GM18502 (cell line): ENCODE data around the gene PARVG.

Experiments
- ATAC-seq: cut with Tn5 transposase; IDR thresholded peaks from one replicate; pipeline ENCODE4 v1.9.1; 2021; ENCODE audit warnings: mild to moderate bottlenecking; ENCODE audit not compliant: unreplicated experiment, poor library complexity

The PARVG gene

DNA sequence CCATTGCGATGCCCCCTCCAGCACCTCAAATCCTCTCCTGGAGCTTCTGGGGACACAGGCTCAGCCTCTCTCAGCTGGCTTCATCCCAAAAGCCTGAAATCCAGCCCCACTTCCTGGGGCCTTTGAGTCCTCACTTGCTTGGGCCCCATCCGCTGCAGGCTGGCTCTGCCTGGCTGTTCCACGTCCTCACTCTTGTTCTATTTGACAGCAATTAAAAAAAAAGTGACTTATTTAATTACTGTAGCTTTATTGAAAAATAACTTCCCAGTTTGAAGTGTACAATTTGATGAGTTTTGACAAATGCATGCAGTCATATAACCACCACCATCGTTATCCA, 27.2 kb downstream of the PARVG start:
- ATAC-seq: no peak

DNA sequence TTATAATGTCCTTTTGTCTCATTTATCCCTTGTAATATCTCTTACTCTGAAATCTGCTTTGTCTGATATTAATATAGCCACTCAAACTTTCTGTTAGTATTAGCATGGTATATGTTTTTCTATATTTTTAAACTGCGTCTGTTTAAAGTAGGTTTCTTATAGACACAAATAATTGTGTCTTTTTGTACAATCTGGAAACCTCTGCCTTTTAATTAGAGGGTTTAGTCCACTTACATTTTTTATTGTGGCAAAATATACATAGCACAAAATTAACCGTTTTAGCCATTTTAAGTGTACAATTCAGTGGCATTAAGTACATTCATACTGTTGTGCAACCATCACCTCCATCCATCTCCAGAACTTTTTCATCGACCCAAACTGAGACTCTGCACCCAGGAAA, 28.6 kb downstream of the PARVG start:
- ATAC-seq: no peak

DNA sequence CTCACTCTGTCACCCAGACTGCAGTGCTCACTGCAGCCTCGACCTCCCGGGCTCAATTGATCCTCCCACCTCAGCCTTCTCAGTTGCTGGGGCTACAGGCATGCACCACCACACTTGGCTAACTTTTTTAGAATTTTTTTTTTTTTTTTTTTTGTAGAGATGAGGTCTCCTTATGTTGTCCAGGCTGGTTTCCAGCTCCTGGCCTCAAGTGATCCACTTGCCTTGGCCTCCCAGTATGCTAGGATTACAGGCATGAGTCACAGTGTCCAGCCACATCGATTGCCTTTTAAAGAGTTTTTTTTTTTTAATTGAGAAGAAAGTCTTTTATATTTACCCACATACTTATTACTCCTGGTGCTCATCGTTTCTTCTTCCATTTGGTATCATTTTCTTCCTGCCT, 30.0 kb downstream of the PARVG start:
- no peak for ATAC-seq

DNA sequence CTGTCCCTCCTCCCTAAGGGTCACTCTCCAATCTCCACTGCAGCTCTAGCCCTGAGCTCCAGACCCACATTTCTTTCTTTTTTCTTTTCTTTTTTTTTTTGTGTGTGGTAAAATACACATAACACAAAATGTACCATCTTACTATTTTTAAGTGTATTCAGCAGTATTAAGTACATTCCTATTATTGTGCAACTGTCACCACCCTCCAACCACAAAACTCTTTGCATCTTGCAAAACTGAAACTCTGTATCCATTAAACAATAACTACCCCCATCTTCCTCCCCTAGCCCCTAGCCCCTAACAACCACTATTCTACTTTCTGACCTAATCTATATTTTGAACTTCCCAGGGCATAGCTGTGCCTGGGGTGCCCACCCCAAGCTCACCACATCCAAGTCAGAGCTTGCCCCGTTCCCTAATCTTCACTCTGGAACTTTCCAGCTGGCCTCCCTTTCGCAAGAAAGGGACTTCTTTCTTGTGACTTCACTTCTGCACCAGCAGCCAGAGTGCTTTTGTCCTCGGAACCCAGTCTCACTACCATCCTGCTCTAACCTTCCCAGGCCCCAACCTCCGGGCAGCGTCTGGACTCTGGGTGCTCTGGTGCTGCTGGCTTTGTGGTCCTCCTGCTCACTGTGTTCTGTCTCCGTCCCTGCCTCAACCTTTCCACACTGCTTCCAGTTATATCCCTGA, 30.7 kb downstream of the PARVG start:
- ATAC-seq: no peak

DNA sequence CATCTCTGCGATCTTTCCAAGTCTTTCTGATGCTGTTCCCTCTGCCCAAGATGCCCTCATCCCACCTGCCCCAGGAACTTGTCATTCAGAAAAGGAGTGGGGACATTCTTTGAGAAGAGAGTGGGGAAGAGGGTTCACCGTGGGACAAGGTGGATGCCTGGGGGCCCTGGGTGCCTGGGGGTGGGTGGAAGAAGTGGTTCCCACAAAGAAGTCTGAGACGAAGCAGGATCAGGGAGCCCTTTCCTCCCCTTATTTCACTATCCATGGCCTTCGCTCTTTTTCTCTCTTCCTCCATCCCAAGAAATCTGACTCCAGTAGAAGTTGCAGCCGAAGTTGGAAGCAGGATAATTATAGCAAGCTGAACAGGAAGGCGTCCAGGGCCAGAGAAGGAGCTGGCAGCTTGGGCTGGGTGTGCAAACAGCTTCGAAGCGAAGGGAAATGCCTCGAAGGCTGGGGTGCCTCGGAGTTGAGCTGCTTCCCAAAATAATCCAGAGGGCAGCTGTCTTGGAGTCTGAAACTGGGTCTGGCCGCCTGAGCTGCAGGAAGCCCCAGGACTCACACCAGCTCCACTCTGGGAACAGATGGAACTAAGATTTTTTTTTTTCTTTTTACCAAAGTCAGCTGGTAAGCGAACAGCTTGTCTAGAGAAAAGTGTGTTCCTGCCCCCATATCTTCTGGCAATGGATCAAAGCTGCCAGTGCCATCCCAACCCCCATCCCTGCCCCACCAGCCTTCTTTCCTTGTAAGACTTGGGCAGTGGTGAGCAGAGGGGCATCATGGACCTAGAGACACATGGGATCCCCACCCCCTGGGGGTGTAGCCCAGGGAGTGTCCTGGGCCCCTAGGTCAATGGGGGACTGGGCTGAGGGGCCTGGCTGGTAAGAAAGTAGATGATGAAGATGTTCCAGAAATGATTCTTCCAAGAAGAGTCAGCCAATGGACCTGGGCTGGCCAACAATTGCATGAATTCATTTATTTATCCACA, 31.5 kb downstream of the PARVG start:
- no peak for ATAC-seq

DNA sequence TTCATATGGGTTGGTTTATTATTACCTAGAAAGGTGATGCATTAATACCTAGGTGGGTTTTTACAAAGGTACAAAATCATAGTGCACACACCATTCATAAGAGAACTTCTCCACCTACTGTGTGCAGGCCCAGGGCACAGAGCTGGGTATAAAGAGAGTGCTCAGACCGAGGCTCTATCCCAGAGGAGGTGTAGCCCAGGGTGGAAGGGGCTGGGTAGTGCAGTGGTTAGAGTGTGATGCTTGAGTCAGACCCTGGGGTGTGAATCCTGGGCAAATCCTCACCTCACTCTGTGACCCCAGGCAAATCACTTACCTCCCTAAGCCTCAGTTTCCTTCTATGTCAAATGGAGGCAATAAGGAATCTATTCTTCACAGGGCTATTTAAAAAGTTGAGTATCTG, 32.2 kb downstream of the PARVG start:
- ATAC-seq: no peak

DNA sequence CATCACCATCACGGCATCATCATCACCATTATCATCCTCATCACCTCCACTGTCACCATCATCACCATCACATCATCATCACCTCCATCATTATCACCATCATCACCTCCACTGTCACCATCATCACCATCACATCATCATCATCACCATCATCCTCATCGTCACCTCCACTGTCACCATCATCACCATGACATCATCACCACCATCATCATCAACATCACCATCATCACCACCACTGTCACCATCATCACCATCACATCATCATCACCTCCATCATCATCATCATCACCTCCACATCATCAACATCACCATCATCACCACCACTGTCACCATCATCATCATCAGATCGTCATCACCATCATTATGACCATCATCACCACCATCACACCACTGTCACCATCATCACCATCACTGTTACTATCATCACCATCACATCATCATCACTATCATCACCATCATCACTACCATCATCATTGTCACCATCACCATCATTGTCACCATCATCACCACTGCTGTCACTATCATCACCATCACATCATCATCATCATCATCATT, 32.8 kb downstream of the PARVG start:
- no peak for ATAC-seq

DNA sequence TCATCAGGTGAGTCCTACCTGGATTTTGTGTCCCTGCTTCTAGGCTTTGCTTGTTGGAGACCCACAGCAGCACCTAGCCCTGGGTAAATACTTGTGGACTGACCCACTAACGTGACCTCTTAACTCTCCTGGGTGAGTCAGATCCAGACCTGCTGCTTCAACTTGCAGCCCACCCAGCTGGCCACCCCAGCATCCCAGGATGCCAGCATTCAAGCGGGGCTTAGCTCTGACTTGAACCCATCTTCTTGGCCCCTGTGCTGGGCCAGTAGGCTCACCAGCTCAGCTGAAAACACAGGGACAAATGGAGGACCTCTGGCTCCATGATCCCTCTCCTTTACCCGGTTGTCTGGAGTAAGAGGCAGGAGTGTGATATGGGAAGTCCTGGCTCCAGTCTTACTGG, 33.5 kb downstream of the PARVG start:
- ATAC-seq: no peak

DNA sequence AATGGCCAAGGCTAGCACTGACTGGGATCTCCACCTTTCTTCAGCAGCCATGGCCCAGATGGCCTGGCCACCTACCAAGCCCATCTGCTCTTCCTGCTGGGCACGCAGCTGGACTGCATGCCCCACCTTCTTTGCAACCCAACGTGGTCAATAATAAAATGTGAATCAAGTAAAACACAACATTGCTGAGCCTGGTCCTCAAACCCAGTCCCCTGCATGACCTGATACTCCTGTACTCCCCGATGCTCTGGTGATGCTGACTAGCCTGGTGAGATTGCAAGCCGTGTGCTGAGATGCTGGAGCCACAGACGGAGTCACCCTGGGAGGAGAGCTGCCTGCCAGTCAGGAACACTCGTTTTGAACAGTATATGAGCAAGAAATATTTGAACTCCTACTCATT, 34.0 kb downstream of the PARVG start:
- no peak for ATAC-seq

DNA sequence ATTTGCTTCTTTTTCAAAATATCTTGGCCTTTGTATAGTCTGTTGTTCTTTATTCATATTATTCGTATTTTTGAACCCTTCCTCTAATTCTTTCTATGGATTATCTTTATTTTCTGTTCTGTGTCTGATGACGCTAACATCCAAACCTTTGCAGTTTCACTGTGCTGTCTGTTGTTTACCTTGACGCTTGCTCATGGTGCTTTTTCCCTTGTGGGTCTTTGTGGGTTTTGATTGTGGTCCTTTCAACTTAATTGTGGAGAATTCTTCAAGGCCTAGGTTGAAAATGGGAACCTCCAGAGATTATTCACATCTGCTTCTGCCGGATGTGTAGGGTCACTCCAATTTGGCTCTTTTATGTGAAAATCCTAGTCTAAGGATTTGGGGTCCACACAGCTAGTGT, 34.6 kb downstream of the PARVG start:
- ATAC-seq: no peak

DNA sequence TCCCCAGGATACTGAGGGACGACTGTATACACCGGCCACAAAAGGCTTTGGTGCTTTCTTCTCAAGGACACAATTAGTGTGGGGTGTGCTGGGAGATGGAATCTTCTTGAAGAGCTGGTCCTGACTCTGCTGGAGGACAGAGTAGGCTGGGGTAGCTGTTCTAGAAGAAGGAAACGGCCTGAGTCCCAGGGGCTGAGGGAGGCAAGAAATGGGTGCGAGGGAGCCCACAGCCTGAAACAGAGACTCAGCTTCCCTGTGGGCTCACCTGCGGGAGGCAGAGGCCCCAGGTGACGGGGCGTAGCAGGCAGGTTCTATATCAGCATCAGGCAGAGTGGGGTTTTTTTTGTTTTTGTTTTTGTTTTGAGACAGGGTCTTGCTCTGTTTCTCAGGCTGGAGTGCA, 36.6 kb downstream of the PARVG start:
- no peak for ATAC-seq

DNA sequence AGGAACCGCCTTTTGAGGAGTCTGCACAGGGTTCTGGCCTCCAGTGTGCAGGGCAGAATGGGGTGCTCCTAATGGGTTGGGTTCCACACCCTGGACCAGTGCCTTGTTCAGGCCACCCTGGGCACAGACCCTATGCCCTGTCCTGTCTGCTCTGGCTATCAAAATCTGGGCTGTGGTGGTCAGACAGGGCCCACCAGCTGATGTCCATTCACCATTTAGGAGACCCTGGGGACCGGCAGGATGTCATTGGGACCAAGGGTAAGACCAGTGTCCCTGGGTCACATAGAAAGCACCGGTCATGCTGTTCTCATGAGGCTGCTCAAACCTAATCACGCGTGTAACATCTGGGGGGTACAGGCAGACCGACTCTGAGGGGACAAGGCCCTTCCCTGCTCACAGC, 37.3 kb downstream of the PARVG start:
- no peak for ATAC-seq

DNA sequence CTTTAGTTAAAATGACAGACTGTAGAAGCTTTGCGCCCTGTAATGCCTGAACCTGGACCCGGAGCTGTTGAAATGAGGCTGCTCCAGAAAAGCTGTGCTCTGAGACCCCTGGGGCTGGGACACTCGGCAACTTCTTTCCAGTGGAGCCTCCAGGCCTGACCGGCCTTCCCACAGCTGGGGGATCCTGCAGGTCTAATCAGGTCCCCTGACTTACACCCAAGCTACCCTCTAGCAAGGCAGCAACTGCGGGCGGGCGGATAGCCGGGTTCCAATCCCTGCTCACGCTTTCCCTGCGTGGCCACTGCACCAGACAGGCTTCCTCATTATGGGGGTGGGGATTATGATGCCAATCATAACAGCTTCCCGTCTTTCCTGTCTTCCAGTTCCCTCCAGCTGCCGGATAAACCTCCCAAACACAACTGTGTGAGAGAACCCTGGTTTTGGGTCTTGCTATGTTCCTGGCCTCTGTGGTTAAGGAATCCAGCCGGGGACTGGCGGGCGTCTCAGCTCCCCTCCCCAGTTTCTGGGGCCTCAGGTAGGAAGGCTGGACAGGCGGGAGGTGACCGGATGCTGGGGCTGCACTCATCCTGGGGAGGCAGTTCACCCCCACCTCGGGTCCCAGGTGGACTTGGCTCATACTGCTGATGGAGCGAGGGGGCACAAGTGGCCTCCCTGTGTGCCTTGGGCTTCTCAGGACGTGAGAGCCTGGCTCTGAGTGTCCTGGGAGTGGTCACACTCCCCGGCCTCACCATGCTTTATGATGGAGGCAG, 38.6 kb downstream of the PARVG start:
- no peak for ATAC-seq

DNA sequence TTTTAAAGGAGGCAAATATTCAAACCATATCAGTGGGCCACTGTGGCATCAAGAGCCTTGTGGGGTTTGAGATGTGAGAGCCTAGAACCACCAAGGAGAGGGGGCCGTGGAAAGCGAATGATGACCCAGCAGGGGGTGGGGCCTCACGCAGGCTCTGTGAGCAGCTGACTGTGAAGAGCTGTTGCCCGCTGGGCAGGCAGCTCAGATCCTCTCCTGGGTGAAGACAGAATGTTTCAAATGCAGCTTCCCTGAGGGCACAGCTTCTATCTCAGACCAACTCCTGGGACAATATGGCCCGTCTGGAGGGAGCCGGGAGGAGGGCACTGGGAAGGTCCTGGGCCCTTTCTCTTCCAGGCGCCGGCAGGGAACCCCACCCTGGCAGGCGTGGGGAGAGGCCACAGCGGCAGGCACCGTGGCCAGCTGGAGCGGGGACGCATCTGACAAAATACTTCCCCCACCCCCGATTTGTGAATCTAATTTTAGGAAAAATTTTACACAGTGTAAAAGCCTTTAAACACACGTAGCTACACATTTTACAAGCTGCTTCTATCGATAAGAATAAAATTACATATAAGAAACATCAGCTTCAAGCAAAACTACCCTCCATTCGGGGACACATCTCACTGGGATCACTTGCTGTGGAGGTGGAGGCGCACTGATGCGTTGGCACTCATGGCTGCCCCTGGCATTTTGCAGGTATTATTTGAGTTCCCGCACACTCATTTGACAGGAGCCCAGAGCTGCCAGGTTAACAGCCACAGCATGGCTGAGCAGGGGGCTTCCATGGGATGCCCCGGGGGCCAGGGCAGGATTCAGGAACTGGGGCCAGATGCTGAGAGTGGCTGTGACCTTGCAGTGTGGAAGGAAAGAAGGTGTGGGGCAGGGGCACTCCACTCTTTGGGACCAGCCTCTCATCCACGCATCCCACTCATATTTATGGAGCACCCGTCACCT, 40.3 kb downstream of the PARVG start:
- no peak for ATAC-seq

DNA sequence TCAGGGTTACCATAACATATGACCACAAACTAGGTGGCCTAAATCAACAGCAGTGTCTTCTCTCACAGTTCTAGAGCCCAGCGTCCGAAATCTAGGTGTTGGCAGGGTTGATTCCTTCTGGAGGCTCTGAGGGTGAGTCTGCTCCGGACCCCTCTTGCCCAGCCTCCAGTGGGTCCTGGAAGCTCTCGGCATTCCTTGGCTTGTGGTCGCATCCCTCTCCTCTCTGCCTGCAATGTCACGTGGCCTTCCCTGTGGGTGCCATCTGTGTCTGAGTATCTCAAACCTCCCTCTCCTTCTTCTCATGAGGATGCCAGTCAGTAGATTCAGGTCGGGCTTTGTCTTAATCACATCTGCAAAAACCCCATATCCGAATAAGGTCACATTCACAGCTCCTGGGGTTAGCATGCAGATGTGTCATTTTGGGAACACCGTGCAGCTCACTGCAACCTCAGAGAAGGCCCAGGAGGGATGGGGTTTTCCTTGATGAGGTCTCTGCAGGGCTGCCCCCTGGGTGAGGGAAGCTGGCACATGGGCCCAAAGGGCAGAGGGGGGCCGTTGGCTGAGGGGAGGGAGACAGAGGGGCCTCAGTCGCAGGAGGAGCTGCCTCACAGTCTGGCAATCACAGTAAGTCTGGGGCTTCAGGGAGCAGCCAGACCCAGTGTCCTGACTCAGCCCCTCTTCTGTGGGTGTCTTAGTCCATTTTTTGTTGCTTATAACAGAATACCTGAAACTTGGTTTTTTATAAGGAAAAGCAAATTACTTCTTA, 41.2 kb downstream of the PARVG start:
- no peak for ATAC-seq

DNA sequence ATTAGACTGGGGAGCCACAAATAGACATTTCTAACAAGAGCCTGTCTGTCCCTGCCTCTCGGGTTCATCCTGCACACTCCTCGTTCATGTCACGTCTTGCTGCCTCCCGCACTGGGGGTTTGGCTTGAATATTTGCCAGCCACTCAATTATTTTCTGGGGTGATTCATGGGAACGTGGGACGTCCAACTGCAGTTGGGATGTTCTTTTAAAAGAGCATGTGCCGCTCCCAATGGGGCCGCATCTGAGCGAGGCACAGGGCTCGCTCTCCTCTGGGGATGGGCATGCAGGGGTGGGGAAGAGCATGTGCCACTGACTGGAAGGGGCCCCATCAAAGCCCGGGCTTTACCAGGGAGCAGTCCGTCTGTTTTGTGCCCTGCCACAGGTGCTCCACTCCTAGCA, 43.4 kb downstream of the PARVG start:
- ATAC-seq: no peak

DNA sequence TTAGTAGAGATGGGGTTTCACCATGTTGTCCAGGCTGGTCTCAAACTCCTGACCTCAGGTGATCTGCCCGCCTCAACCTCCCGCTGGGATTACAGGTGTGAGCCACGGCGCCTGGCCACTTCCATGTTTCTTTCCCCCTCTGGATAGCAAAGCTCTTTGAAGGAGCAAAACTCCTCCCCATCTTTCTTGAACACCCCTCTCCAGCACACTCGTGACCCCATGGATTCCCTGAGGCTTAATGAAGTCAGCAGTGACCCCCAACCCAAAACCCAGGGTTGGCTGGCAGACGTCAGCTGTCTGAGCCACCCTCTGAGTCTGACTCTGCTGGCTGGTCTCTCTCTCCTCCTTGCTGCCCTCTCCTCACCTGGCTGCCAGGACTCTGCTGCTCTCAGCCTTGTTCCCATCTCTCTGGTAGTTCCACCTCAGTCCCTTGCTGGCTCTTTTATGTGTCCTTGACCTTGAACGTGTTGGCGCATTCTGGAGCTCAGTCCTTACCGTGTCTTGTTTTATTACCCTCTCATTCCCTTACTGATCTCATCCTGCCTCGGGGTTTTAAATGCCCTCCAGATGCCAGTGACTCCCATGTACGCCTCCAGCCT, 44.5 kb downstream of the PARVG start:
- no peak for ATAC-seq

DNA sequence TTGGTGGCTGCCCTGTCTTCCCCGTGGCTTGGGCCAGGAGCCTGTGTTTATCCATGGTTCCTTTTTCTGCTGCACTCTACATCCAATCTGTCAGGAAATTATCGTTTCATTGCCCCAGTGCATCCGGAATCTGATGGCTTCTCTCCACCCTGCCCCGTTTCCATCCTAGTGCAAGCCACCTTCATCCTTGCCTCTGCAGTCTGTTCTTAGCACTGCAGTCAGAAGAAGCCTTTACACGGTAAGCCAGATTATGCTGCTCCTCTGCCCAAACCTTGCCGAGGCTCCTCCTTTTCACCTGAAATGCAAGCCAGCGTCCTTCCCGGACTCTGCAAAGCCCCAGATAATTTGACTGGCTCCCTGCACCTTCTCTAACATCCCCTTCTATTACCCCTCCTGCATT, 45.1 kb downstream of the PARVG start:
- no peak for ATAC-seq

DNA sequence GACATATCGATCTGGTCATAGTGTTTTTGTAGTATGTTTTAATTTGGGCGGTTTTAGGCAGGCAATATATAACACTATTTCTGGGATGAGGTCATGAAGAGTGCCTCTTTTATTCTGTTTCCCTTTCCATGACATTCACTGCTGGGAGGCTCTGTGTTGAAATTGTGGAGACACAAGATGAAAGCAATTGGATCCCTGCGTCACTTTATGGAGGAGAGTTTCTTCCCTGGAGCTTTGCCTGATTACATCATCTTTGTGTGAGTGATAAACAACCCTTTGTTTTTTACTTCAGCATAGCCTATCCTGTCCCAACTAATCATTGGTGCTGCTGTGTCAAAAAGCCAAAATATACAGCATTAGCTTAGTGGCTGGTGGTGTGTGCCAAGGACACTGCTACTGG, 48.6 kb downstream of the PARVG start:
- ATAC-seq: no peak
